K562 (cell line): ENCODE results near the gene WDR70. TPM values are rescaled to one million over a fixed set of nuclear protein-coding genes. Genes with fewer than 3 reads are reported as not detected.
"Not testable (repeated sequence)": the region's sequence is repeated elsewhere in the genome, so short reads cannot be mapped to it uniquely, and the experiment has no call there.

Experiments used
- ATAC-seq: fragments of 200-7000 bp; cut with Tn5 transposase; 3 replicates; pipeline ENCODE4 v1.9.1; 2020; ENCODE audit warnings: moderate library complexity
- BruUV-seq: library from RNA; stranded (reverse); fragments of 400-500 nt; replicated peaks from 2 replicates; lab custom pipeline; 2021; lab: Mats Ljungman, UMichigan
- CTCF ChIA-PET: fragments of 300-600 bp; formaldehyde crosslinking; extraction: SDS; loops from one replicate; lab custom pipeline; 2021; ENCODE audit warnings: low intra/inter-chr PET ratio; lab: Yijun Ruan, JAX
- POLR2A ChIA-PET: fragments of 300-600, 350-650 bp; sonication (Branson Sonifier 250); formaldehyde crosslinking; extraction: SDS; loops from one replicate; lab custom pipeline; 2021; ENCODE audit warnings: antibody characterized with exemption, inconsistent platforms; lab: Yijun Ruan, JAX
- DNase-seq, 4 experiments: peaks; one replicate each; pipeline versions ENCODE4 v3.0.0 to v3.0.0-alpha.2; 2011 to 2018; ENCODE audit warnings: low spot score in 3 of 4, mixed read lengths in 3 of 4; ENCODE audit errors: extremely low read depth in 1 of 4
- FAIRE-seq: peaks from 2 replicates; lab custom pipeline; 2011; peaks lifted over from hg19 to GRCh38; lab: Jason Lieb, UNC
- H2AFZ ChIP-seq: 2 replicates; pipeline ENCODE4 v1.6.0; 2011; ENCODE audit warnings: low read depth, low read length, control low read depth, inconsistent platforms
- H3K27ac ChIP-seq: fragments of 200-600 bp; 3 replicates; pipeline ENCODE4 v1.8.0; 2011; ENCODE audit warnings: low read depth, mild to moderate bottlenecking, control low read depth, inconsistent platforms, low read length, moderate library complexity, mixed read lengths; ENCODE audit errors: extremely low read depth
- H3K27me3 ChIP-seq, 2 experiments: fragments of 300-600 bp in 1 of 2; 2 replicates in 1 of 2; 3 replicates in 1 of 2; pipeline versions ENCODE4 v1.6.0 to v1.8.0; 2011; ENCODE audit warnings: inconsistent platforms in 2 of 2, low read length in 2 of 2, mild to moderate bottlenecking in 1 of 2, mixed read lengths in 1 of 2, moderate library complexity in 1 of 2; ENCODE audit not compliant: control insufficient read depth in 2 of 2, insufficient read depth in 2 of 2
- H3K36me3 ChIP-seq: fragments of 300-600 bp; 3 replicates; pipeline ENCODE4 v1.8.0; 2011; ENCODE audit warnings: mild to moderate bottlenecking, low read length, inconsistent platforms; ENCODE audit not compliant: control insufficient read depth, insufficient read depth
- H3K4me1 ChIP-seq, 2 experiments: fragments of 200-600 bp in 1 of 2; replicated peaks in 1 of 2; 2 replicates in 1 of 2; 3 replicates in 1 of 2; pipeline versions ENCODE4 v1.5.1 to v1.8.0; 2011; ENCODE audit warnings: inconsistent platforms in 2 of 2, low read length in 2 of 2, mild to moderate bottlenecking in 1 of 2, mixed read lengths in 1 of 2, moderate library complexity in 1 of 2; ENCODE audit not compliant: control insufficient read depth in 2 of 2, insufficient read depth in 2 of 2
- H3K4me2 ChIP-seq: 2 replicates; pipeline ENCODE4 v1.6.1; 2011; ENCODE audit warnings: low read length, control low read depth, inconsistent platforms, mixed read lengths; ENCODE audit not compliant: insufficient read depth
- H3K4me3 ChIP-seq: fragments of 200-600 bp; sonication (generic), shearing (Covaris generic); 2 replicates; pipeline ENCODE4 v1.5.1; 2016; ENCODE audit warnings: control low read depth, inconsistent platforms
- H3K79me2 ChIP-seq: fragments of 200-600 bp; 3 replicates; pipeline ENCODE4 v1.8.0; 2011; ENCODE audit warnings: low read length, inconsistent platforms; ENCODE audit not compliant: control insufficient read depth, insufficient read depth
- H3K9ac ChIP-seq, 2 experiments: 2 replicates each; pipeline versions ENCODE4 v1.6.0 to v1.6.1; 2011; ENCODE audit warnings: low read depth in 2 of 2, low read length in 2 of 2, control low read depth in 1 of 2, inconsistent platforms in 1 of 2, mild to moderate bottlenecking in 1 of 2, mixed read lengths in 1 of 2; ENCODE audit not compliant: insufficient read depth in 1 of 2
- H3K9me1 ChIP-seq: one replicate; pipeline ENCODE4 v1.6.0; 2011; ENCODE audit warnings: inconsistent platforms, mild to moderate bottlenecking, low read length, moderate library complexity; ENCODE audit not compliant: control insufficient read depth, insufficient read depth
- H3K9me3 ChIP-seq: replicated peaks from 2 replicates; pipeline ENCODE4 v1.5.1; 2011; ENCODE audit warnings: low read depth, low read length, inconsistent platforms; ENCODE audit not compliant: control insufficient read depth, insufficient read depth
- H4K20me1 ChIP-seq: replicated peaks from 2 replicates; pipeline ENCODE4 v1.6.1; 2011; ENCODE audit warnings: low read length, inconsistent platforms, mixed read lengths; ENCODE audit not compliant: control insufficient read depth, insufficient read depth
- WGBS: fragments of 100-300 bp; shearing (Covaris generic); methylation state at CpG from one replicate; pipeline ENCODE4 v1.1.6; 2016; ENCODE audit warnings: low coverage, mixed read lengths; ENCODE audit not compliant: insufficient coverage; ENCODE audit errors: missing lambda C conversion rate; 5-methylcytosine and 5-hydroxymethylcytosine counted together
- in situ Hi-C: fragments of 300-500 bp; cut with MboI; formaldehyde crosslinking; loops from 4 replicates; pipeline ENCODE4 v1.15.0; 2018; ENCODE audit warnings: inconsistent platforms, mixed read lengths
- intact Hi-C: fragments of 100-400 bp; cut with micrococcal nuclease; formaldehyde crosslinking; loops from 2 replicates; pipeline ENCODE4 v1.14.2; 2022
- polyA plus RNA-seq, 8 experiments: library from polyadenylated mRNA; depleted of rRNA in 4 of 8; stranded (reverse) in 5 of 8; unstranded in 3 of 8; fragments of >200 nt; fragmentation: Nextera tagmentation in 2 of 8; fragmentation: Illumina TruSeq in 1 of 8; extraction: Ambion mirVana in 2 of 8; extraction: Trizol in 1 of 8; gene quantifications; 2 replicates each; pipeline versions ENCODE4 v1.2.1 to v1.2.3, GENCODE V29; 2011 to 2014; ENCODE audit warnings: inconsistent platforms in 1 of 8, missing spikeins in 1 of 8
- total RNA-seq, 7 experiments: library from RNA; depleted of rRNA in 6 of 7; stranded (reverse); fragments of >200 nt in 6 of 7; fragmentation: Illumina TruSeq in 2 of 7; extraction: Trizol in 2 of 7; gene quantifications; 2 replicates each; pipeline versions ENCODE4 v1.2.1 to v1.2.3, GENCODE V29; 2011 to 2021; ENCODE audit warnings: low replicate concordance in 1 of 7

WDR70 gene
- total and polyA plus RNA-seq, 9 of the 15 experiments (the other 6 are each of a cell fraction or from before 2014, with no cell fraction given): 16.8 to 46.6 (median 38.8) TPM

GRCh38 chr5:37463191-37464051 lies 84.3 kb downstream of the WDR70 start:
- FAIRE-seq, H3K27me3 ChIP-seq, H3K27ac ChIP-seq, H3K9me1 ChIP-seq, CTCF ChIA-PET, in situ Hi-C loops, H4K20me1 ChIP-seq, H3K4me3 ChIP-seq, BruUV-seq, H3K4me2 ChIP-seq, H2AFZ ChIP-seq, intact Hi-C loops, DNase-seq, H3K36me3 ChIP-seq, H3K9me3 ChIP-seq, H3K4me1 ChIP-seq, H3K9ac ChIP-seq, H3K79me2 ChIP-seq: not testable (repeated sequence)
- 0 out of 3 replicates have a peak, but pooled peaks have one; percentile 35 for ATAC-seq
- WGBS: 59% methylated on average over 4 of the region's 7 CpGs
- POLR2A ChIA-PET: interaction anchor here (0.6 kb wide), 2 partner anchors 28 to 56 kb away, joined by 3 read pairs; no protein-coding TSS in a partner anchor

- H2AFZ ChIP-seq, H3K4me1 ChIP-seq, H3K27me3 ChIP-seq, H3K9me3 ChIP-seq, ATAC-seq, H3K36me3 ChIP-seq, intact Hi-C loops, FAIRE-seq, H3K79me2 ChIP-seq, in situ Hi-C loops, H3K9me1 ChIP-seq, H4K20me1 ChIP-seq, BruUV-seq, H3K4me3 ChIP-seq, H3K9ac ChIP-seq, POLR2A ChIA-PET, H3K27ac ChIP-seq, CTCF ChIA-PET, DNase-seq, H3K4me2 ChIP-seq: not testable (repeated sequence)
- WGBS: 58% methylated on average over 2 of the region's 2 CpGs
These were observed 85.5 kb downstream of the WDR70 start for GRCh38 chr5:37464581-37464980.

DNA sequence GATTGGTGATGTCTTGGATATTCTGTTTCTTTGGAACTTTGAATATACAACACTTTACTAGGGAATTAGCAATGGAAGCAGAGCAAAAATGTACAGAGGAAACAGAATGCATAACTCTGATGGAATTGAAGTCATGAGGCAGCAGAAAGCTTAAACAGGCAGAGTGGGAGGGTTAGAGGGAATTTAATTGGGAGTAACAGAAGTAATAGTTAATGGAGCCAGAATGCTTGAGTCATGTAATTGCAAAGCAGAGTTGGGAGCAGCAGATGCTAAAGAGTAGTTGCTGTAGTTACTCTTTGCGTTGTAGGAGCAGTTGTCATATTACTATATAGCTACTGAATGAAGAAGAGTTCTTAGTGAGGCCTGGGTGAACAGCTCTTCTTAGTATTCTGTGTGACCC lies 90.3 kb downstream of the WDR70 start:
- H3K36me3 ChIP-seq, H3K79me2 ChIP-seq, in situ Hi-C loops, BruUV-seq, ATAC-seq, FAIRE-seq, H3K27ac ChIP-seq, H3K4me2 ChIP-seq, POLR2A ChIA-PET, H4K20me1 ChIP-seq, H3K4me3 ChIP-seq, H3K27me3 ChIP-seq, H3K9me1 ChIP-seq, CTCF ChIA-PET, H3K4me1 ChIP-seq, intact Hi-C loops, H2AFZ ChIP-seq, DNase-seq, H3K9ac ChIP-seq, H3K9me3 ChIP-seq: not testable (repeated sequence)
- WGBS: 86% methylated on average over 1 of the region's 1 CpG
